SIG-M5 treated with dmso at 0.1 percent for 504 hours (cell line): ENCODE measurements around the gene ARHGAP18.
"Not testable (repeated sequence)": the region's sequence is repeated elsewhere in the genome, so short reads cannot be mapped to it uniquely, and the experiment has no call there.

Experiments
- DNase-seq: peaks from one replicate; lab custom pipeline; 2025; ENCODE audit not compliant: unreplicated experiment; lab: John Stamatoyannopoulos, UW

ARHGAP18 gene

GRCh38 chr6:129593233-129593564 is 116.8 kb downstream of the ARHGAP18 start:
- no peak for DNase-seq

GRCh38 chr6:129592516-129593232 is 117.3 kb downstream of the ARHGAP18 start:
- DNase-seq, result no peak

GRCh38 chr6:129590408-129591022 is 119.5 kb downstream of the ARHGAP18 start:
- no peak for DNase-seq

GRCh38 chr6:129586815-129587214 is 123.2 kb downstream of the ARHGAP18 start:
- no peak for DNase-seq

GRCh38 chr6:129583866-129584265 is 126.1 kb downstream of the ARHGAP18 start:
- no peak for DNase-seq

GRCh38 chr6:129578315-129578714 is 131.7 kb downstream of the ARHGAP18 start:
- DNase-seq, result no peak

- no peak for DNase-seq
Observed at GRCh38 chr6:129577691-129578090, 132.3 kb downstream of the ARHGAP18 start.

- DNase-seq, result no peak
Observed at GRCh38 chr6:129576456-129576855, 133.5 kb downstream of the ARHGAP18 start.

- peak; percentile 59 for DNase-seq
Observed at GRCh38 chr6:129575378-129576118, 134.4 kb downstream of the ARHGAP18 start.

GRCh38 chr6:129574605-129575004 is 135.4 kb downstream of the ARHGAP18 start:
- DNase-seq, result not testable (repeated sequence)

- not testable (repeated sequence) for DNase-seq
Observed at GRCh38 chr6:129570929-129571328, 139.0 kb downstream of the ARHGAP18 start.

GRCh38 chr6:129568015-129568414 is 142.0 kb downstream of the ARHGAP18 start:
- no peak for DNase-seq

GRCh38 chr6:129567374-129567773 is 142.6 kb downstream of the ARHGAP18 start:
- DNase-seq, result no peak

GRCh38 chr6:129565811-129566210 is 144.2 kb downstream of the ARHGAP18 start:
- DNase-seq, result no peak

- DNase-seq, result no peak
Observed at GRCh38 chr6:129565366-129565765, 144.6 kb downstream of the ARHGAP18 start.

GRCh38 chr6:129558248-129558647 is 151.7 kb downstream of the ARHGAP18 start:
- no peak for DNase-seq

- no peak for DNase-seq
Observed at GRCh38 chr6:129555206-129555832, 154.7 kb downstream of the ARHGAP18 start.

- DNase-seq, result no peak
Observed at GRCh38 chr6:129552413-129552812, 157.6 kb downstream of the ARHGAP18 start.

- no peak for DNase-seq
Observed at GRCh38 chr6:129551486-129551885, 158.5 kb downstream of the ARHGAP18 start.

- no peak for DNase-seq
Observed at GRCh38 chr6:129546702-129547101, 163.3 kb downstream of the ARHGAP18 start.

- DNase-seq, result no peak
Observed at GRCh38 chr6:129544892-129545612, 164.9 kb downstream of the ARHGAP18 start.
